GM21786 (cell line): Measurements from ENCODE around the gene PYGL.
"Not testable (repeated sequence)": the region's sequence is repeated elsewhere in the genome, so short reads cannot be mapped to it uniquely, and the experiment has no call there.

ENCODE experiments used
- ATAC-seq: cut with Tn5 transposase; IDR thresholded peaks from one replicate; pipeline ENCODE4 v1.9.1; 2021; ENCODE audit not compliant: unreplicated experiment

PYGL gene

DNA sequence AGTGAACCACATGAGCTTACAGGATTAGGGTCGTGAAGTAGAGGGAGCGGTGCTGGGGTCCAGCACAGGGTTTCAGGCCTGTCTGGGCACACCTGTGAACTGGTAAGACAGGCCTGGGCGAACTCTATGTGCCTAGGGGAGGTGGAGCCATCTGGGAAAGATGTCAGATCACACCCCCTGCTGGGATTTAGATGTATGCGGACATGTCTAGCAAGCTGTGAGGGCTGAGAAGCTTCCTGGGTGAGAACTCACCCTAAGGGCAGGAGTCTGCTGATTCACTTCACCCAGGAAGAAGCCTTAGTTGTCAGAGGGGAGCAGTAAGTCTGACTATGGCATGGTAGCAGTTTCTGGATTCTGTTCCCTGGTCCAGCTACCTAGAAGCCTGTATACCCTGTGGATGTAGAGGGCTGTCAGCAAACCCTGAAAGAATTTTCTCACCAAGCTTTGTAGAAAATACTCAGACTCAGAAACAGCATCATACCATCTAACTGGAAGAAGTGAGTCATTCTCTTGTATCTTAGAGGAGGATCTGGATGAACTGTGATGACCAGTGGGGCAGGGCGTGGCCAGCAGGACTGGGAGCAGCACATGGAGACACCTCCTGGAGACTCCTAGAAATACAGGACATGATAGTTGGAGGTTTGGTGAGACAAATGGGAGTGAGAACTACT, 11.2 kb upstream of the PYGL start:
- no peak for ATAC-seq

DNA sequence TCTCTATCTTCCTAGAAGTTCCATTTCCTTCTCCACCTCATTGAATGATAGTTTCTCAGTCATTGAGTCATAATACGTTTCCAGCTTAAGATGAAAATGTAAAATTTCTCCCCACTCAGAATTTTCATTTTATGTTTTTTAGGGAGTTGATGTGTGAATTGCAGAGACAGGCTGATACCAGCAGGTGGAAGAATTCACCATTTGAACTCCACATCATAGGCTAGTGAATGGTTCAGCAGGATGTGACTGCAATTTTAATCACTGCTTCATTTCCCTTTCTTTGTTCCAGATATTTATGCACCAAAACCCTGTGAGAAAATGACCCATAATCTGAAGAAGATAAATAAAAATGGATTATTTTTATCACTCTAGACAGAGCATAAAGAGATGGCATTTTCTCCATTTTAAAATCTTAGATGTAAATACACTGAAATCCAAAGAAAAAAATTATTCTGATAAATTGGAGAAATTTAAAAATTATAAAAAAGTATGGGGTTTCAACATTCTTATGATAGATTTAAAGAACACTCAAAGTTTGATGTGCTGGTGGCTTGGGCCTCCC, 10.6 kb upstream of the PYGL start:
- ATAC-seq = no peak

DNA sequence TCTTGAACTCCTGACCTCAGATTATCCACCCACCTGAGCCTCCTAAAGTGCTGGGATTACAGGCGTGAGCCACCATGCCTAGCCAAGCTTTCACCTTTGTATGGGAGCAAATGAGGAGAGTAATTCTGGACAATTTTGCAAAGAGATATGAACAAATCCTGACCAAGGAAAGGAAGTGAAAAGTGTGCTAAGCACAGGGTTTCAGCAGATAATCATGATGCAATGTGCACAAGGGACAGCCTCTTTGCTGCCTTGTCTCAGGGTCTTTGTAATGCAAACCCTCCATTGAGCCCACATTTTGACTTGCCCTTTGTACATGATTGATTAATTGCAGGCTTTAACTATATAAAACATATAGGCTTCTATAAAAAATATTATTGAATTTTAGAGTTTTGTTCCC, 9.2 kb upstream of the PYGL start:
- no peak for ATAC-seq

GRCh38 chr14:50951032-50951431, 6.7 kb upstream of the PYGL start:
- ATAC-seq = no peak

- ATAC-seq = no peak
Observed at GRCh38 chr14:50948205-50948604, 3.9 kb upstream of the PYGL start.

GRCh38 chr14:50947446-50947845, 3.2 kb upstream of the PYGL start:
- no peak for ATAC-seq

- no peak for ATAC-seq
Observed at GRCh38 chr14:50946234-50946935, 2.1 kb upstream of the PYGL start.

- ATAC-seq = peak; percentile 13
Observed at GRCh38 chr14:50944647-50945413, 547 bp upstream of the PYGL start.

- no peak for ATAC-seq
Observed at GRCh38 chr14:50943261-50943942, 881 bp downstream of the PYGL start.

- not testable (repeated sequence) for ATAC-seq
Observed at GRCh38 chr14:50941638-50942037, 2.6 kb downstream of the PYGL start.

- no peak for ATAC-seq
Observed at GRCh38 chr14:50941151-50941550, 3.1 kb downstream of the PYGL start.

DNA sequence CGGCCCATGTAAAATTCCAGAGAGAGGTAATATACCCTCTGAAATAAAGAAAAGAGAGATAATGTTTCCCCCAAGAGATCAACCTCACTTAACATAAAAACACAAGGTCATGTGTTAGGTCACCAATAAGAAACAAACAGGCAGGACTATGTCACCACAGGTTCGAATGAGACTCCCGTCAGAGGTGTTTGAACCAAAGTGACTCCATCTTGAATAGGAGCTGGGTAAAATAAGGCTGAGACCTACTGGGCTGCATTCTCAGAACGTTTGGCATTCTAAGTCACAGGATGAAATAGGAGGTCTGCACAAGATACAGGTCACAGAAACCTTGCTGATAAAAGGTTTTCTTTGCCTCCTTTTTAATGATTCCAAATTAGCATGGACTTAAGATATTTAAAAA, 6.5 kb downstream of the PYGL start:
- ATAC-seq = no peak

DNA sequence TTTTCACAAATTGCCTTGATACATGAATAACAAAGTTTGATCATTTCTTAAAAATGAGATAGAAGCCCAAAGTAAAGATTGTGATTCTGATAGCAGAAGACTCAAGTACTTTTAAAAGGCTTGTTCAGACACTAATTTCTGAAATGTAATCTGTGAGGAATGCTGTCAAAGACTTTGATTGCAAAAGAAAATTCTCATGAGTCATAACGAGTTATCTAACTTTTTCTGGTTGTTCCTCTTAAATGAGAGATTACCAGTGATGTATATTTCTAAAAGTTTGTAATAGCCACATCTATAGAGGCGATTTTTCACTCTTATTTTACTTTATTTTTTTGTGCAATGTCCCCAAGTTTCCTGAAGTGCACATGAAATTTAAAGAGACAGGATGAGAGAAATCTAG, 7.0 kb downstream of the PYGL start:
- no peak for ATAC-seq

DNA sequence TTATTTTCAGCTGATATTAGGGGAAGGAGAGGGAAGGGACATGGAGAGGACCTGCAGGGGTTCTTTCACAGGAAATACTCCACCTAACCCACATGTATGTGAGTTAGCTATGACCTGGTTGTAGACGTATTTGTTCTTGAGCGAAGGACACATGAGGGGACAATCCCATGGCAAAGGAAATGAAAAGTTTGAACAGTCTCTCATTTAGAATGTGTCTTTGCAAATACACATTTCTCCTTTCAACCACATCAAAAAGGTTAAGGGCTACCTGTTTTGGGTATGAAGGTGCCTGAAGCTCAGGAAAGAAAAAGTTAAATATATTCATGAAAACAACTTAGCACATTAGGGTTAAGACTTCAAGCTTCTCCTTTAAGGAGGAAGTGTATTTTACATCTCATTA, 7.4 kb downstream of the PYGL start:
- ATAC-seq = no peak

GRCh38 chr14:50936016-50936340, 8.3 kb downstream of the PYGL start:
- no peak for ATAC-seq

GRCh38 chr14:50935126-50936015, 8.9 kb downstream of the PYGL start:
- no peak for ATAC-seq

DNA sequence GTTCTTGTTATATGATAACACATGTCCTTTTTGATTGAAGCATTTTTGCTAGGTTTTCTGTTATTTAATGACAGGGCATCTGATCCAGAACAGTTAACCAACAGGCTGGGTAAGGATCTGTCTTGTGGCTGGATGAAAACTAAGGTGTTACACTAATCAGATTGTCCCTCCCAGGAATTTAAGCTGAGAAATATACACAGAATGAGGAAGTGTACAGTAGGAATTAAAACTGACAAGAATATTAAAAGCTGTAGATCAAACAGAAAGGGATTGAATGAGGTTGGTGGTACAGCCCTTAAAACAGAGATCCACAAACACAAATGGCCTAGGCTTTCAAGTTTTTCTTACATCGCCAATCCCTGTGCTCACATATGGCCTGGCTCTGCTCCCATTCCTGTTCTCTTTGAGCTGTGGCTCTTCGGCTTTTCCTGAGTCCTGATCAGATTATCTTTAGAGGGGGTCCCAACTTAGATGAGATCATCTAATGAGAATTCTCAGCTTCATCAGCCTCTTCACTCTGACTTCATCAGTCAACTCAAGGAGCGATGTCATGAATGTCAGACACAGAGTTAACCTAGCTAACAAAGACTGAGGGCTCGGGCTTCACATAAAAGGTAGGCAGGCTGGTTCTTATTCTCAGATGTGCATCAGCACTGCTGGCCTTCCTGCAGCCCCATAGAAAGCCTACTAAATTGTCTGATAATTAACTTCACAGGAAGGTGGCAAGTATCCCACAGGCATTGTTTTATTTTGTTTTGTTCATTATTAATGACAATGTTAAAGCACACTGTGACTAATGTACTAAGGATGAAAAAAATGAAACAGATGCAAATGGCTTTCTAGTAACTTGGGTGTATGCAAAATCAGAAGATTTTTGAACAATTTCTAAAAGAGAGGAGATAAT, 11.4 kb downstream of the PYGL start:
- ATAC-seq = no peak

DNA sequence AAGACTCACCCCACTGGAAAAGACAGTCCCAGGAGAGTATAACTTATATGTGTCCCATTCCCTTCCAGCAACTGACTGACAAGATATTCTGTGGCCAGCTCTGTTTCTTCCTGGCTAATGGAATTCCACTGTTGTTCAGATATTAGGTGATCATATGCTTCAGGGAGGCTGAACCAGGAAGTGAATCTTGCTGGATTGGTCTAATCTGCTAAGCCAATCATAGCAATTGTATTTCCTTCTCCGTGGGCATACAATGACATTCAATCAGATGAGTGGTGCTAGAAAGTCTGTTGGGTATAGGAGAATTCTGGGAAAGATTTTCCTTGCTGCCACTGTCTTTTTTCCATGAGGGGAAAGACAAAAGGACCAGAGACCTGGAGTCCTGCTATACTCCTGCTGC, 12.1 kb downstream of the PYGL start:
- ATAC-seq = no peak

GRCh38 chr14:50931559-50931958, 12.7 kb downstream of the PYGL start:
- no peak for ATAC-seq
